Hindlimb muscle (tissue), 1 donor: ENCODE data around the gene SSBP3. TPM values are rescaled to one million over a fixed set of nuclear protein-coding genes. Genes with fewer than 3 reads are reported as not detected.

Experiments used
- polyA plus RNA-seq: library from polyadenylated mRNA; unstranded; fragments of 120-200 nt; gene quantifications from one replicate; pipeline ENCODE4 v1.2.1, GENCODE V29; 2013; ENCODE audit not compliant: insufficient read length

SSBP3 gene
- polyA plus RNA-seq, 1 donor = 67.2 TPM

Other genes with a start within 250 kb of the SSBP3 start
- 7.3 TPM for gene CYB5RL, start 206.4 kb downstream of the SSBP3 start, polyA plus RNA-seq
- gene MRPL37, start 206.2 kb downstream of the SSBP3 start, polyA plus RNA-seq = 65.1 TPM
- gene ACOT11, start 141.8 kb upstream of the SSBP3 start, polyA plus RNA-seq = 7.2 TPM
- 0.85 TPM for gene FAM151A, start 217.1 kb upstream of the SSBP3 start, polyA plus RNA-seq
- gene MROH7, start 235.4 kb upstream of the SSBP3 start, polyA plus RNA-seq = 5.9 TPM